Fibroblast of upper back skin (primary cell): Measurements from ENCODE around the gene WDR88.
"Not testable (repeated sequence)": the region's sequence is repeated elsewhere in the genome, so short reads cannot be mapped to it uniquely, and the experiment has no call there.

Experiments used
- DNase-seq: peaks from one replicate; pipeline ENCODE4 v3.0.0-alpha.2; 2013

The WDR88 gene

GRCh38 chr19:33175156-33175782 is 43.4 kb downstream of the WDR88 start:
- no peak for DNase-seq

GRCh38 chr19:33175886-33176669 is 44.2 kb downstream of the WDR88 start:
- peak; percentile 28 for DNase-seq

- peak; percentile 99 for DNase-seq
These were observed 44.9 kb downstream of the WDR88 start for GRCh38 chr19:33176670-33177416.

- DNase-seq: no peak
These were observed 45.6 kb downstream of the WDR88 start for GRCh38 chr19:33177417-33177979.

GRCh38 chr19:33186431-33187182 is 54.7 kb downstream of the WDR88 start:
- DNase-seq: no peak

- DNase-seq: no peak
These were observed 55.2 kb downstream of the WDR88 start for GRCh38 chr19:33187183-33187540.

GRCh38 chr19:33189453-33189852 is 57.5 kb downstream of the WDR88 start:
- DNase-seq: no peak

GRCh38 chr19:33191092-33191491 is 59.2 kb downstream of the WDR88 start:
- not testable (repeated sequence) for DNase-seq

GRCh38 chr19:33191501-33191900 is 59.6 kb downstream of the WDR88 start:
- DNase-seq: no peak

- DNase-seq: no peak
These were observed 60.1 kb downstream of the WDR88 start for GRCh38 chr19:33192010-33192409.

- no peak for DNase-seq
These were observed 61.5 kb downstream of the WDR88 start for GRCh38 chr19:33193269-33193864.

GRCh38 chr19:33193865-33194362 is 62.0 kb downstream of the WDR88 start, which contains the start of gene LRP3:
TSS of gene LRP3 (plus strand) at chr19:33194330. CDS start at chr19:33194786, 456 bp downstream.
- DNase-seq: peak; percentile 29

- no peak for DNase-seq
These were observed 62.6 kb downstream of the WDR88 start for GRCh38 chr19:33194532-33194885.

- DNase-seq: peak; percentile 19
These were observed 63.2 kb downstream of the WDR88 start for GRCh38 chr19:33194886-33195644.

GRCh38 chr19:33195645-33196347 is 63.9 kb downstream of the WDR88 start:
- DNase-seq: no peak

- DNase-seq: no peak
These were observed 64.7 kb downstream of the WDR88 start for GRCh38 chr19:33196446-33197193.

GRCh38 chr19:33197591-33198000 is 65.7 kb downstream of the WDR88 start:
- no peak for DNase-seq

GRCh38 chr19:33198169-33198568 is 66.3 kb downstream of the WDR88 start:
- no peak for DNase-seq

- DNase-seq: no peak
These were observed 67.7 kb downstream of the WDR88 start for GRCh38 chr19:33199441-33200265.
